HG03025 (cell line): ENCODE measurements around the gene CAPNS2.

Source experiments
- ATAC-seq: cut with Tn5 transposase; IDR thresholded peaks from one replicate; pipeline ENCODE4 v1.9.1; 2021; ENCODE audit warnings: mild to moderate bottlenecking, moderate library complexity; ENCODE audit not compliant: unreplicated experiment, low FRiP score

The CAPNS2 gene

GRCh38 chr16:55566432-55567175 is at the start of gene CAPNS2:
CAPNS2 (plus strand) TSS chr16:55566684; CDS start chr16:55566757, 73 bp downstream.
- no peak for ATAC-seq

- ATAC-seq, result no peak
Observed at GRCh38 chr16:55521792-55522191, 44.7 kb upstream of the CAPNS2 start.

GRCh38 chr16:55526441-55526840 is 40.0 kb upstream of the CAPNS2 start:
- no peak for ATAC-seq

GRCh38 chr16:55527885-55528284 is 38.6 kb upstream of the CAPNS2 start:
- ATAC-seq, result no peak

GRCh38 chr16:55529018-55529417 is 37.5 kb upstream of the CAPNS2 start:
- no peak for ATAC-seq

- ATAC-seq, result no peak
Observed at GRCh38 chr16:55530316-55530856, 36.1 kb upstream of the CAPNS2 start.

GRCh38 chr16:55532227-55532626 is 34.3 kb upstream of the CAPNS2 start:
- no peak for ATAC-seq

- ATAC-seq, result no peak
Observed at GRCh38 chr16:55534756-55535155, 31.7 kb upstream of the CAPNS2 start.

- no peak for ATAC-seq
Observed at GRCh38 chr16:55539049-55539448, 27.4 kb upstream of the CAPNS2 start.

- no peak for ATAC-seq
Observed at GRCh38 chr16:55539488-55539887, 27.0 kb upstream of the CAPNS2 start.

- no peak for ATAC-seq
Observed at GRCh38 chr16:55540221-55540620, 26.3 kb upstream of the CAPNS2 start.

GRCh38 chr16:55542459-55543082 is 23.9 kb upstream of the CAPNS2 start:
- no peak for ATAC-seq

GRCh38 chr16:55543472-55543871 is 23.0 kb upstream of the CAPNS2 start:
- no peak for ATAC-seq

- no peak for ATAC-seq
Observed at GRCh38 chr16:55552621-55553020, 13.9 kb upstream of the CAPNS2 start.

GRCh38 chr16:55555436-55555835 is 11.0 kb upstream of the CAPNS2 start:
- no peak for ATAC-seq

GRCh38 chr16:55557186-55557585 is 9.3 kb upstream of the CAPNS2 start:
- no peak for ATAC-seq

- ATAC-seq, result no peak
Observed at GRCh38 chr16:55559233-55559632, 7.3 kb upstream of the CAPNS2 start.

- ATAC-seq, result no peak
Observed at GRCh38 chr16:55559933-55560516, 6.5 kb upstream of the CAPNS2 start.

- no peak for ATAC-seq
Observed at GRCh38 chr16:55561319-55561848, 5.1 kb upstream of the CAPNS2 start.

GRCh38 chr16:55562936-55563335 is 3.5 kb upstream of the CAPNS2 start:
- ATAC-seq, result no peak

GRCh38 chr16:55563797-55564196 is 2.7 kb upstream of the CAPNS2 start:
- ATAC-seq, result no peak
